Suprapubic skin (tissue), 4 donors: ENCODE measurements around the gene STAT3.

Source experiments
- EP300 ChIP-seq: sonication (generic); formaldehyde crosslinking; IDR thresholded peaks from one replicate; pipeline ENCODE4 v1.6.1; 2017; ENCODE audit warnings: antibody characterized with exemption
- POLR2A ChIP-seq, 2 donors: fragments of 450-650 bp; IDR thresholded peaks; one replicate each; pipeline ENCODE4 v1.6.1; 2017; ENCODE audit warnings: antibody characterized with exemption in 2 of 2, mild to moderate bottlenecking in 2 of 2, moderate library complexity in 2 of 2
- POLR2AphosphoS5 ChIP-seq, 3 donors: sonication (generic); formaldehyde crosslinking; IDR thresholded peaks; one replicate each; pipeline ENCODE4 v1.6.1; 2017; ENCODE audit warnings: antibody characterized with exemption in 3 of 3
- TF ChIP-seq, protein P1 (sequence below), 2 donors: fragments of 200-600 bp in 1 of 2; fragments of 450-650 bp in 1 of 2; sonication (generic) in 1 of 2; IDR thresholded peaks; one replicate each; pipeline ENCODE4 v1.5.1; 2016 to 2019; ENCODE audit warnings: antibody characterized with exemption in 2 of 2, mild to moderate bottlenecking in 1 of 2, moderate library complexity in 1 of 2

DNA sequence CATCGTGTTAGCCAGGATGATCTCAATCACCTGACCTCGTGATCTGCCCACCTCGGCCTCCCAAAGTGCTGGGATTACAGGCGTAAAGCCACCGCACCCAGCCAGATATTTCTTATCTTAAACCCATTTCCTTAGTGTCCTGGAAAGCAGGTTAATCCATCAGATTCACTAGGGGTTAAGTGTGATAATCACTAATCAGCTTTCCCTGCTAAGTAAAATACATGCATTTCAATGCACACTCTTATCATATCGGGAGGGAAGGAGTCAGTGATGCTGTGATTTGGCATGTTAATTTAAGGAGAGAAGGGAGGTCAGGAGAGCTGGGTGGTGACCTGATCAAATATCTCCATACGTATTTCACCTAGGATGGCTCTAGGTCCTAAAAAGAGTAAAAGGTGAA lies 29.1 kb downstream of the STAT3 start:
- TF ChIP-seq, protein P1, sequence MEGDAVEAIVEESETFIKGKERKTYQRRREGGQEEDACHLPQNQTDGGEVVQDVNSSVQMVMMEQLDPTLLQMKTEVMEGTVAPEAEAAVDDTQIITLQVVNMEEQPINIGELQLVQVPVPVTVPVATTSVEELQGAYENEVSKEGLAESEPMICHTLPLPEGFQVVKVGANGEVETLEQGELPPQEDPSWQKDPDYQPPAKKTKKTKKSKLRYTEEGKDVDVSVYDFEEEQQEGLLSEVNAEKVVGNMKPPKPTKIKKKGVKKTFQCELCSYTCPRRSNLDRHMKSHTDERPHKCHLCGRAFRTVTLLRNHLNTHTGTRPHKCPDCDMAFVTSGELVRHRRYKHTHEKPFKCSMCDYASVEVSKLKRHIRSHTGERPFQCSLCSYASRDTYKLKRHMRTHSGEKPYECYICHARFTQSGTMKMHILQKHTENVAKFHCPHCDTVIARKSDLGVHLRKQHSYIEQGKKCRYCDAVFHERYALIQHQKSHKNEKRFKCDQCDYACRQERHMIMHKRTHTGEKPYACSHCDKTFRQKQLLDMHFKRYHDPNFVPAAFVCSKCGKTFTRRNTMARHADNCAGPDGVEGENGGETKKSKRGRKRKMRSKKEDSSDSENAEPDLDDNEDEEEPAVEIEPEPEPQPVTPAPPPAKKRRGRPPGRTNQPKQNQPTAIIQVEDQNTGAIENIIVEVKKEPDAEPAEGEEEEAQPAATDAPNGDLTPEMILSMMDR (IDR thresholded peaks at IDR 0.05): no peak
- TF ChIP-seq POLR2A (IDR thresholded peaks at IDR 0.05) (no peak), POLR2AphosphoS5 (IDR thresholded peaks at IDR 0.05) (no peak), EP300 (no peak)
